Stimulated activated memory B cell treated with anti-CD40 and anti-IgM and Interleukin-4, amounts not matched to agents 10 μg/mL and 1 μg/mL and 100 μg/mL, for 72 hours (primary cell): ENCODE data around the gene RAP2B.
"Not testable (repeated sequence)": the region's sequence is repeated elsewhere in the genome, so short reads cannot be mapped to it uniquely, and the experiment has no call there.

ENCODE experiments used
- ATAC-seq: fragments of 150-1000 bp; cut with Tn5 transposase; 2 replicates; pipeline ENCODE4 v1.10.0; 2021
- H3K27ac Mint-ChIP-seq: one replicate; pipeline ENCODE4 v1.8.0; 2022; ENCODE audit warnings: mild to moderate bottlenecking, mixed read lengths
- H3K27me3 Mint-ChIP-seq: one replicate; pipeline ENCODE4 v1.8.0; 2022; ENCODE audit warnings: mixed read lengths
- H3K36me3 Mint-ChIP-seq: one replicate; pipeline ENCODE4 v1.8.0; 2022; ENCODE audit warnings: mixed read lengths
- H3K4me1 Mint-ChIP-seq: one replicate; pipeline ENCODE4 v1.8.0; 2022; ENCODE audit warnings: mixed read lengths
- H3K4me3 Mint-ChIP-seq: one replicate; pipeline ENCODE4 v1.8.0; 2022; ENCODE audit warnings: mild to moderate bottlenecking, moderate library complexity, mixed read lengths
- H3K9me3 Mint-ChIP-seq: one replicate; pipeline ENCODE4 v1.8.0; 2022; ENCODE audit warnings: mixed read lengths

RAP2B gene

DNA sequence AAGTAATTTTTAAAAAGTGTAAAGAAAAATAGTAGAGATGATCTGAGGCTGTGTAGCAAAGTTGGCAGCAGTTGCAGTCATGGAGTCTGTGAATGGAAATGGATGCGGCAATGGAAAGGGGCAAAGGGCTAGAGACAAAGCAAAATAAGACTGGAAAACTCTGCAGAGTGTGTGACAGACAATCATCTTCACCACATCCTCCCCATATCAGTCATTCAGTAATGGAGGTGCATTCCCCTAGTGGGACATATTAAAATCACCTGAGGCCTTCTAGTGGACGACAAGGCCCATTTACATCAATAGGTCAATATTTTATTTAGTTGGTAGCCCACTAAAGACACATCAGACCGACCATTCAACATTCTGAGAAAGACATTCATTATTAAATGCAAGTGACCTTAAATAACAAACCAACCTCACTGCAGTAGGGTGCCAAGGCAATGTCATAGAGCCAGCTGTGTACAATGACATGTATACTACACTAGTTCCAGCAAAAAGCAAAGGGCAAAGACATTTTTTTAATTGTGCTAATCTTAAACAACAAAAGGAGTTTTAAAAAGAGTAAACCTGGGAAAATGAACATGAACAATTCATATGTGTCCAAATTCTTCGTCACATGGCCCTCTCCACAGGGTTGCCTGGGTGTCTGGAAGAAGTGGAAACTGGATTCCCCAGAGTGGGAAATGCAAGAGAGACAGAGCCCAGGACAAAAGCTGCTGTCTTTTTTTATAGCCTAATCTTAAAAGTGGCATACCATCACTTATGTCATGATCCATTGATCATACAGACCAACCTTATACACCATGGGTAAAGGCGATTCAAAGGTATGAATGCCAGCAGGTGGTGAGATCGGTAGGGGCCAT, 15.6 kb upstream of the RAP2B start:
- Mint-ChIP-seq H3K36me3 (no peaks in the 10 kb centered on the region), H3K4me3 (no peak overlapping the region), H3K4me1 (no peaks in the 10 kb centered on the region), H3K27ac (no peak overlapping the region), H3K27me3 (peaks cover 6% of the 10 kb centered on the region), H3K9me3 (peaks cover 7% of the 10 kb centered on the region)
- no peak for ATAC-seq

GRCh38 chr3:153150991-153151390, 11.0 kb upstream of the RAP2B start:
- Mint-ChIP-seq H3K36me3 (no peaks in the 10 kb centered on the region), H3K27me3 (no peaks in the 10 kb centered on the region), H3K9me3 (peaks cover 7% of the 10 kb centered on the region), H3K27ac (no peak overlapping the region), H3K4me1 (no peaks in the 10 kb centered on the region), H3K4me3 (no peak overlapping the region)
- no peak for ATAC-seq

DNA sequence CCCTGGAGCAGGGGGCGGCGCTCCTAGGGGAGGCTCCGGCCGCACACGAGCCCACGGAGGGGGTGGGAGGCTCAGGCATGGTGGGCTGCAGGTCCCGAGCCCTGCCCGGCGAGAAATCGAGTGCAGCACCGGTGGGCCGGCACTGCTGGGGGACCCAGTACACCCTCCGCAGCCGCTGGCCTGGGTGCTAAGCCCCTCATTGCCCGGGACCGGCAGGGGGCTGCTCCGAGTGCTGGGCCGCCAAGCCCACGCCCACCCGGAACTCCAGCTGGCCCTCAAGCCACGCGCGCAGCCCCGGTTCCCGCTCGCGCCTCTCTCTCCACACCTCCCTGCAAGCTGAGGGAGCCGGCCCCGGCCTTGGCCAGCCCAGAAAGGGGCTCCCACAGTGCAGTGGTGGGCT, 6.2 kb upstream of the RAP2B start:
- H3K4me3 Mint-ChIP-seq, H3K36me3 Mint-ChIP-seq, ATAC-seq, H3K9me3 Mint-ChIP-seq, H3K27ac Mint-ChIP-seq, H3K27me3 Mint-ChIP-seq: not testable (repeated sequence)
- peaks cover 12% of the 10 kb centered on the region for H3K4me1 Mint-ChIP-seq

DNA sequence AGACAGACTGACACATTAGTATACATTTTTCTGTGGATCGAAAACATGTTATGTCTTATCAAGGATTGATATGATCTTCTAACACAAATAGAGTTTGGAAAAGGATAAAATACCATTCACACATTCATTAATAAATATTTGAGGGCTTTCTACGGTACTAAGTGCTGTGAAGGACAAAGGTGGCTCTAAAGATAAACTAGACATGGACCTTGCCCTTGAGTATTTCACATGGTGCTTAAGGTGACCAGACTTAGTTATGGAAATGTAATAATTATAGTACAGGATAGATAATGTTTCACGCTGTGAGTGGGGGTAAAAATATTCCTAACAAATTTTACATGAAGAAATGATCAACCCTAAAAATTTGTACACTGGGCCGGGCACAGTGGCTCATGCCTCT, 3.8 kb upstream of the RAP2B start:
- Mint-ChIP-seq H3K27me3 (no peaks in the 10 kb centered on the region), H3K4me1 (peaks cover 13% of the 10 kb centered on the region), H3K9me3 (no peaks in the 10 kb centered on the region), H3K27ac (peak overlapping the region; percentile 42), H3K4me3 (no peak overlapping the region), H3K36me3 (no peaks in the 10 kb centered on the region)
- ATAC-seq, result no peak

- peak overlapping the region; percentile 94 for H3K27ac Mint-ChIP-seq
- H3K27me3 Mint-ChIP-seq, result no peaks in the 10 kb centered on the region
- ATAC-seq, result no peak
- peaks cover 6% of the 10 kb centered on the region for H3K36me3 Mint-ChIP-seq
- H3K9me3 Mint-ChIP-seq, result no peaks in the 10 kb centered on the region
- peaks cover 23% of the 10 kb centered on the region for H3K4me1 Mint-ChIP-seq
- no peak overlapping the region for H3K4me3 Mint-ChIP-seq
These were observed 2.9 kb upstream of the RAP2B start for GRCh38 chr3:153158961-153159735.

DNA sequence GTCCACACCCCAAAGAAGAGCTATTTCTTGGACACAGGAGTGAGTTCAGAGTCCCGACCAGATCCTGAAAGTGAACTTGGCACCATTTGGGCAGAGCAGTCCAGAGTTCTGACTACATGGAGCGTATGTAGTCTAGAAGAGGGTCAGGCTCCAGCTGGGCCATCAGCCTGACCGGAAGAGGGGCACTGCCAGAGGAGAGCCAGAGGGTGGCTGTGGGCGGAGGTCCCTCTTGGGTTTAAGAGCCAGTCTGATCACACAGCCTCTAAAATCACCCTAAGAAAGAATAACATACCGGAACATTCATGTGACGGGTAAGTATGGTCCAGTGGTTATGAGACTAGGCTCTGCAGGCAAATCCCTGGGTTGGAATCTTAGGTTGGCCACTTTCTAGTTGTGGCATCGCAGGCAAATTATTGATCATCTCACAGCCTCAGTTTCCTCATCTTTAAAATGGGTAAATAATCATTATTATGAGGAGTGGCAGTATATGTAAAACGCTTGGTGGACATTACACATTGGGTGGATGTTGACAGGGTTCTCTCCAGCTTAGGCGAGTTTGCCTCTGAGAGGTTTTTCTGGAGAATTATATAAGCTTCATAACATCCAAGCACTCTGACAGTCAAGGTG, 2.1 kb upstream of the RAP2B start:
- Mint-ChIP-seq H3K4me3 (peak overlapping the region; percentile 99), H3K27ac (peak overlapping the region; percentile 94), H3K4me1 (peaks cover 30% of the 10 kb centered on the region), H3K9me3 (no peaks in the 10 kb centered on the region), H3K27me3 (no peaks in the 10 kb centered on the region), H3K36me3 (peaks cover 6% of the 10 kb centered on the region)
- no peak for ATAC-seq

GRCh38 chr3:153160451-153161137, 1.4 kb upstream of the RAP2B start:
- no peaks in the 10 kb centered on the region for H3K9me3 Mint-ChIP-seq
- H3K27me3 Mint-ChIP-seq, result no peaks in the 10 kb centered on the region
- H3K4me1 Mint-ChIP-seq, result peaks cover 37% of the 10 kb centered on the region
- peak; percentile 71 for ATAC-seq
- peaks cover 6% of the 10 kb centered on the region for H3K36me3 Mint-ChIP-seq
- peak overlapping the region; percentile 99 for H3K4me3 Mint-ChIP-seq
- H3K27ac Mint-ChIP-seq, result peak overlapping the region; percentile 94

DNA sequence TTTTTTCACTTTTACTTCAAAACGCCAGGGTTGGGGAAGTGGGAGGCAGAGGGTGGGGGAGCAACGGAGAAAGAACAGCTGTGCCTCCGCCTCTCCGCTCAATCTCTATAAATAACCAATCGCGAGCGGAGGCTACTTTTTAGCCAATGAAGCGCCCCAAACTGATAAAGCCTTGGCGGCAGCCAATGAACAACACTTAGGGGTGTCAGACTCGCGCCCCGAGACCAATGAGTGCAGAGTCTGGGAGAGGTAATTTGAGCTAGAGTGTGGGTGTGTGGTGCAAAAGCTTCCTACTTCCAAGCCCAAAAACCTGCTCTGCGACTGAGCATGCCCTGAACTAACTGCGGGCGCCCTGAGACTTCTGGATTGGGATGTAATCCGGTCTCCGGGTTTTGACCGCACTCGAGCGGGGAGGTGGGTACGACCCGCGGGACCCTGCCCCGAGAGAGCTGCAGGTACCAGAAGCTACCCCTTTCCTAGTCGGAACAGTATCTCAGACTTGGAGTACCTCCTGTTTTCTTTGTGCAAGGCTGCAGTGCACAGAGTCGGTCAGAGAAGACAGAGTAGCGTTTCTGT, 800 bp upstream of the RAP2B start:
- Mint-ChIP-seq H3K36me3 (peaks cover 6% of the 10 kb centered on the region), H3K4me3 (peak overlapping the region; percentile 99), H3K27me3 (no peaks in the 10 kb centered on the region), H3K9me3 (no peaks in the 10 kb centered on the region), H3K4me1 (peaks cover 44% of the 10 kb centered on the region), H3K27ac (peak overlapping the region; percentile 94)
- ATAC-seq, result peak; percentile 92

DNA sequence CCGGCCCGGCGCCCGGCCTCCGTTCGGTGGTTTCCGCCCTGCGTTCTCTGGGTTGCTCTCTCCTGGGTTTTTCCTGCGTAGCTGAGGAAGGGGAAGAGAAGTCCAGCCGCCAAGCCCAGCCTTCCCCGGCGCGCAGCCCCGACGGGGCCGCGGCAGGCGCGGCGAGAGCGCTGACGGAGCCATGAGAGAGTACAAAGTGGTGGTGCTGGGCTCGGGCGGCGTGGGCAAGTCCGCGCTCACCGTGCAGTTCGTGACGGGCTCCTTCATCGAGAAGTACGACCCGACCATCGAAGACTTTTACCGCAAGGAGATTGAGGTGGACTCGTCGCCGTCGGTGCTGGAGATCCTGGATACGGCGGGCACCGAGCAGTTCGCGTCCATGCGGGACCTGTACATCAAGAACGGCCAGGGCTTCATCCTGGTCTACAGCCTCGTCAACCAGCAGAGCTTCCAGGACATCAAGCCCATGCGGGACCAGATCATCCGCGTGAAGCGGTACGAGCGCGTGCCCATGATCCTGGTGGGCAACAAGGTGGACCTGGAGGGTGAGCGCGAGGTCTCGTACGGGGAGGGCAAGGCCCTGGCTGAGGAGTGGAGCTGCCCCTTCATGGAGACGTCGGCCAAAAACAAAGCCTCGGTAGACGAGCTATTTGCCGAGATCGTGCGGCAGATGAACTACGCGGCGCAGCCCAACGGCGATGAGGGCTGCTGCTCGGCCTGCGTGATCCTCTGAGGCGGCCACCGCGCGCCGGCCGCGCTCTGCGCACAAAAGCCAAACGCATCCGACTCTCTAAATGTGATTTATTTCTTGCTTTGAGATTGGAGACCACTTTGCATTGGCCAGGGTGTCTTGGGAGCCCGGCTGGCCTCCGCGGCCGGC, 727 bp downstream of the RAP2B start:
- ATAC-seq, result no peak
- no peaks in the 10 kb centered on the region for H3K27me3 Mint-ChIP-seq
- H3K36me3 Mint-ChIP-seq, result peaks cover 6% of the 10 kb centered on the region
- H3K9me3 Mint-ChIP-seq, result no peaks in the 10 kb centered on the region
- peak overlapping the region; percentile 99 for H3K4me3 Mint-ChIP-seq
- H3K27ac Mint-ChIP-seq, result peak overlapping the region; percentile 94
- peaks cover 59% of the 10 kb centered on the region for H3K4me1 Mint-ChIP-seq

- Mint-ChIP-seq H3K9me3 (no peaks in the 10 kb centered on the region), H3K27me3 (no peaks in the 10 kb centered on the region), H3K36me3 (peaks cover 6% of the 10 kb centered on the region), H3K4me1 (peaks cover 61% of the 10 kb centered on the region), H3K27ac (peak overlapping the region; percentile 94), H3K4me3 (peak overlapping the region; percentile 99)
- no peak for ATAC-seq
These were observed 1.3 kb downstream of the RAP2B start for GRCh38 chr3:153163393-153163724.

- no peak for ATAC-seq
- Mint-ChIP-seq H3K9me3 (no peaks in the 10 kb centered on the region), H3K27me3 (no peaks in the 10 kb centered on the region), H3K4me3 (peak overlapping the region; percentile 99), H3K4me1 (peaks cover 61% of the 10 kb centered on the region), H3K36me3 (peaks cover 6% of the 10 kb centered on the region), H3K27ac (peak overlapping the region; percentile 94)
These were observed 1.9 kb downstream of the RAP2B start for GRCh38 chr3:153163756-153164550.

DNA sequence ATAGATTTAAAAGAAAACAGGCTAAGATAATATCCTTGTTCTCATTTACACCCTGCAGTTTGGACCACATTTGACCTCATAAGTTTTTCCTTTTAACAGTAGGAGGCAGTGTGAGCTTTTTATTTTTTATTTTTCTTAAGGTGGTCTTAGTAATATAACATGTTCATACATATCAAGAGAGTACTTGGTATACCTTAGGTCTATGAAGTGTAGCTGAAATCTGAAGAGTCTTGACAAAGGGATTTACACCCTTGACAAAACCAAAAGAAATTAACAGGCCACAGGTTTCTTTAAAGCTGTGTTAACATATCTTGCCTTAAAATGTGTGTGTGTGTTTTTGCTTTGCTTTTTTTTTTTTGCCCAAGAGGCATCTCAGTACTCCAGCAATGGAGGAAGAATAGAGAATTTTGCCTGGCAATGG, 3.2 kb downstream of the RAP2B start:
- no peaks in the 10 kb centered on the region for H3K9me3 Mint-ChIP-seq
- no peak overlapping the region for H3K27ac Mint-ChIP-seq
- H3K4me1 Mint-ChIP-seq, result peaks cover 52% of the 10 kb centered on the region
- peaks cover 6% of the 10 kb centered on the region for H3K36me3 Mint-ChIP-seq
- peak overlapping the region; percentile 99 for H3K4me3 Mint-ChIP-seq
- no peaks in the 10 kb centered on the region for H3K27me3 Mint-ChIP-seq
- ATAC-seq, result no peak

DNA sequence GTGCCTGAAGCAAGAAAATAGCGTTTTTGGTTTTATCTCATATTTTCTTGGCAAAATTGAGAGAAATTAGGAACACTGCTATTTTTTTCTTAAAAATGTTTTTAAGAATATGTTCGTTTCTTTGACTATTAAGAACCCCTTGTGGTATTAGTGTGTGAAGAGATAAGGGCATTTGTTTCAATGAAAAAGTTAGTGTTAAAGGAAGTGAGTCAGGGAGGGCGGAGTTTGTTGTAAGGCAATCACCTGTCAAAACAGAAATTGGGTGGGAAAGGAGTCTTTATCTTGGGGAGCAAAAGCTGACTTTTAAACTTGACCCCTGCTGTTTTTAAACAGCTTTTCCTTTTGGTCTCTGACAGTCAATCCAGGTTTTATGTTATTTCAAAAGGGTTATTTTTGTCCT, 4.2 kb downstream of the RAP2B start:
- no peak overlapping the region for H3K4me3 Mint-ChIP-seq
- peaks cover 6% of the 10 kb centered on the region for H3K36me3 Mint-ChIP-seq
- no peak for ATAC-seq
- H3K27me3 Mint-ChIP-seq, result no peaks in the 10 kb centered on the region
- H3K4me1 Mint-ChIP-seq, result peaks cover 49% of the 10 kb centered on the region
- no peak overlapping the region for H3K27ac Mint-ChIP-seq
- no peaks in the 10 kb centered on the region for H3K9me3 Mint-ChIP-seq
